Gastrocnemius medialis (tissue), 4 donors: ENCODE results near the gene MARCHF4.

Experiments
- POLR2A ChIP-seq, 2 donors: fragments of 450-650 bp; IDR thresholded peaks; one replicate each; pipeline ENCODE4 v1.6.1; 2017; ENCODE audit warnings: antibody characterized with exemption in 2 of 2, mild to moderate bottlenecking in 2 of 2, moderate library complexity in 2 of 2
- TF ChIP-seq, protein P1 (sequence below), 5 experiments: fragments of 450-650 bp in 3 of 5; fragments of 200-600 bp in 2 of 5; sonication (generic) in 2 of 5; IDR thresholded peaks in 4 of 5; conservative IDR thresholded peaks in 1 of 5; 1 replicate in 4 of 5; 2 replicates in 1 of 5; pipeline ENCODE4 v1.5.1; 2016 to 2019; ENCODE audit warnings: antibody characterized with exemption in 5 of 5, mild to moderate bottlenecking in 3 of 5, moderate library complexity in 3 of 5

DNA sequence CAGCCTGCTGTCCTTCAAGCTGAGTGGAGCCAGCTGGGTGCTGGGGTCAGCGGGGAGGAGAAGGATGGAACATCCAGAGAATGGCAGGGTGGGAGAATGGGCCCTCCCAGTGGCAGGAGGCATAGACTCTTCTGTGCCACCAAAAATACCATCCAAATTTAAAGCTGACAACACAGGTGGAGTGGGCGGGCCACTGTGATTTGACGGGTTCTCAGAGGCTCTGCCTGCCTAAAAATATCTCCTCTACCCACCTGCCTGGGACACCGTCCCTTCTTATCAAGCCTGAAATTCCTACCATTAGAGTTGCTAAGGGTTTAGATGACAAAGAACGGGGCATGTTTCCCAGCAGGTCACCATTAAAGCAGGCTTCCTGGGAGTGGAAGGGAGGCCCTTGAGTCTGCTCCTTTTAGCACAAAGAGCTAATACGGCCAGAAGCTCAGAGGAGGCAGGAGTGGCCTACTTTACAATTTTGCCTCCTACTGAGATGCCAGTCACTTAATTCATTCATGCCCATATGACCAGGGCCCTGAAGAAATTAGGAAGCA lies 19.8 kb upstream of the MARCHF4 start:
- no peak for TF ChIP-seq POLR2A (IDR thresholded peaks at IDR 0.05)
- TF ChIP-seq, protein P1, sequence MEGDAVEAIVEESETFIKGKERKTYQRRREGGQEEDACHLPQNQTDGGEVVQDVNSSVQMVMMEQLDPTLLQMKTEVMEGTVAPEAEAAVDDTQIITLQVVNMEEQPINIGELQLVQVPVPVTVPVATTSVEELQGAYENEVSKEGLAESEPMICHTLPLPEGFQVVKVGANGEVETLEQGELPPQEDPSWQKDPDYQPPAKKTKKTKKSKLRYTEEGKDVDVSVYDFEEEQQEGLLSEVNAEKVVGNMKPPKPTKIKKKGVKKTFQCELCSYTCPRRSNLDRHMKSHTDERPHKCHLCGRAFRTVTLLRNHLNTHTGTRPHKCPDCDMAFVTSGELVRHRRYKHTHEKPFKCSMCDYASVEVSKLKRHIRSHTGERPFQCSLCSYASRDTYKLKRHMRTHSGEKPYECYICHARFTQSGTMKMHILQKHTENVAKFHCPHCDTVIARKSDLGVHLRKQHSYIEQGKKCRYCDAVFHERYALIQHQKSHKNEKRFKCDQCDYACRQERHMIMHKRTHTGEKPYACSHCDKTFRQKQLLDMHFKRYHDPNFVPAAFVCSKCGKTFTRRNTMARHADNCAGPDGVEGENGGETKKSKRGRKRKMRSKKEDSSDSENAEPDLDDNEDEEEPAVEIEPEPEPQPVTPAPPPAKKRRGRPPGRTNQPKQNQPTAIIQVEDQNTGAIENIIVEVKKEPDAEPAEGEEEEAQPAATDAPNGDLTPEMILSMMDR (IDR thresholded peaks at IDR 0.05 in 4 of 5, conservative IDR thresholded peaks at IDR 0.05 in 1 of 5), result no peak
